Measurements from ENCODE around the gene RNU5D-1.

- TF ChIP-seq POLR2A (IDR thresholded peaks at IDR 0.05; ENCODE audit: extremely low read depth, insufficient read length), result no peak
- TF ChIP-seq, protein P1, sequence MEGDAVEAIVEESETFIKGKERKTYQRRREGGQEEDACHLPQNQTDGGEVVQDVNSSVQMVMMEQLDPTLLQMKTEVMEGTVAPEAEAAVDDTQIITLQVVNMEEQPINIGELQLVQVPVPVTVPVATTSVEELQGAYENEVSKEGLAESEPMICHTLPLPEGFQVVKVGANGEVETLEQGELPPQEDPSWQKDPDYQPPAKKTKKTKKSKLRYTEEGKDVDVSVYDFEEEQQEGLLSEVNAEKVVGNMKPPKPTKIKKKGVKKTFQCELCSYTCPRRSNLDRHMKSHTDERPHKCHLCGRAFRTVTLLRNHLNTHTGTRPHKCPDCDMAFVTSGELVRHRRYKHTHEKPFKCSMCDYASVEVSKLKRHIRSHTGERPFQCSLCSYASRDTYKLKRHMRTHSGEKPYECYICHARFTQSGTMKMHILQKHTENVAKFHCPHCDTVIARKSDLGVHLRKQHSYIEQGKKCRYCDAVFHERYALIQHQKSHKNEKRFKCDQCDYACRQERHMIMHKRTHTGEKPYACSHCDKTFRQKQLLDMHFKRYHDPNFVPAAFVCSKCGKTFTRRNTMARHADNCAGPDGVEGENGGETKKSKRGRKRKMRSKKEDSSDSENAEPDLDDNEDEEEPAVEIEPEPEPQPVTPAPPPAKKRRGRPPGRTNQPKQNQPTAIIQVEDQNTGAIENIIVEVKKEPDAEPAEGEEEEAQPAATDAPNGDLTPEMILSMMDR (IDR thresholded peaks at IDR 0.05; ENCODE audit: low read depth, low read length), result no peak
Observed at GRCh38 chr1:44759077-44759476, 28.1 kb upstream of the RNU5D-1 start.

Measured in NB4 (cell line).